Lung (tissue), 12 donors: ENCODE data around the gene TBC1D4. TPM values are rescaled to one million over a fixed set of nuclear protein-coding genes. Genes with fewer than 3 reads are reported as not detected.

Experiments
- ATAC-seq: fragments of 200-7000 bp; cut with Tn5 transposase; one replicate; pipeline ENCODE4 v1.9.1; 2020; ENCODE audit warnings: moderate number of reproducible peaks; ENCODE audit not compliant: insufficient read depth, low FRiP score
- DNase-seq, 3 donors: peaks; one replicate each; pipeline ENCODE4 v3.0.0-alpha.2; 2013 to 2017
- H3K27ac ChIP-seq, 2 donors: one replicate each; pipeline ENCODE4 v1.5.1; 2013; ENCODE audit warnings: mild to moderate bottlenecking in 2 of 2, moderate library complexity in 2 of 2, control low read depth in 1 of 2, inconsistent platforms in 1 of 2, low read depth in 1 of 2, low read length in 1 of 2
- H3K27me3 ChIP-seq, 3 donors: one replicate each; pipeline ENCODE4 v1.5.1; 2013; ENCODE audit warnings: low read length in 2 of 3; ENCODE audit not compliant: control insufficient read depth in 3 of 3, insufficient read depth in 3 of 3
- H3K36me3 ChIP-seq, 4 donors: one replicate each; pipeline ENCODE4 v1.5.1; 2013; ENCODE audit warnings: low read length in 4 of 4, mild to moderate bottlenecking in 1 of 4, moderate library complexity in 1 of 4; ENCODE audit not compliant: control insufficient read depth in 4 of 4, insufficient read depth in 4 of 4
- H3K4me1 ChIP-seq, 5 donors: one replicate each; pipeline ENCODE4 v1.5.1; 2013; ENCODE audit warnings: low read length in 5 of 5, mild to moderate bottlenecking in 2 of 5, moderate library complexity in 1 of 5; ENCODE audit not compliant: control insufficient read depth in 5 of 5, insufficient read depth in 5 of 5
- H3K4me3 ChIP-seq: one replicate; pipeline ENCODE4 v1.5.1; 2013; ENCODE audit warnings: mild to moderate bottlenecking, control low read depth, moderate library complexity
- H3K9ac ChIP-seq, 2 donors: one replicate each; pipeline ENCODE4 v1.5.1; 2013; ENCODE audit warnings: low read length in 2 of 2, control low read depth in 1 of 2; ENCODE audit not compliant: insufficient read depth in 1 of 2
- H3K9me3 ChIP-seq, 4 donors: one replicate each; pipeline ENCODE4 v1.5.1; 2013; ENCODE audit warnings: low read length in 3 of 4, mild to moderate bottlenecking in 1 of 4, moderate library complexity in 1 of 4; ENCODE audit not compliant: control insufficient read depth in 4 of 4, insufficient read depth in 3 of 4
- WGBS, 2 donors: extraction: QIAGEN DNeasy Blood & Tissue Kit; methylation state at CpG; one replicate each; pipeline ENCODE4 v1.1.7; 2013; 5-methylcytosine and 5-hydroxymethylcytosine counted together
- polyA plus RNA-seq, 2 donors: library from polyadenylated mRNA; stranded (reverse); fragments of 200-250 nt; gene quantifications; one replicate each; pipeline ENCODE4 v1.2.1, GENCODE V29; 2013
- total RNA-seq, 2 donors: library from RNA; depleted of rRNA in 1 of 2; stranded (reverse); fragments of >200 nt in 1 of 2; gene quantifications; one replicate each; pipeline ENCODE4 v1.2.1, GENCODE V29; 2014 to 2021
- TF ChIP-seq, protein P1 (sequence below): IDR thresholded peaks from 2 replicates; pipeline ENCODE4 v1.5.1; 2012; ENCODE audit warnings: mild to moderate bottlenecking; ENCODE audit errors: control extremely low read depth, extremely low read depth
- donor health status: control.
- donor health status: control.
- donor health status: Bipolar disorder and iron deficiency.
- donor health status: healthy.
- donor health status: DM: yes; HTN: yes; CAD: no.

Gene TBC1D4
- total and polyA plus RNA-seq, 4 donors = 4.3 to 26.4 (median 14.0) TPM

DNA sequence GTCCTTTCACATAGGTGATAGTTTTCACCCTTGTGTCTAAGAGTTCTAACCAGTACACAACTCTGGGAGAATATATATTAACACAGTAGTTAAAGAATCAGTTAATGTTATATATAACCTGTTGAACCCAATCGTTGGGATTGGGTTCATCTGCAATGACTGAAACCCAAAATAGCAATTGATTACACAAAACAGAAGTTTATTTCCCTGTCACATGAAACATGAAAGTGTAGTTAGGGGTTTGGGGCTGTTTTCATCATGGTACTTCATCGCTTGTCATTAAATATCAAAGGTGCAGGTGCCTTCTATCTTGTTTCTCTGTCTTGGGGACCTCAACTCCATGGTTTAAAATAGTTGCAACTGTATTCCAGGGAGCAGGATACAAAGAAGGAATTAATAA, 106.6 kb downstream of the TBC1D4 start:
- no peak overlapping the region for H3K4me3 ChIP-seq
- WGBS, 2 donors = 88% methylated on average over 2 of the region's 2 CpGs
- peaks cover 0 to 2% (median 0%) of the 10 kb centered on the region in 4 donors for H3K36me3 ChIP-seq
- no peaks in the 10 kb centered on the region for H3K9me3 ChIP-seq
- no peak overlapping the region for H3K27ac ChIP-seq
- H3K27me3 ChIP-seq = no peaks in the 10 kb centered on the region
- no peak for DNase-seq
- ATAC-seq = no peak
- peaks cover 0 to 20% (median 3%) of the 10 kb centered on the region in 5 donors for H3K4me1 ChIP-seq
- TF ChIP-seq, protein P1, sequence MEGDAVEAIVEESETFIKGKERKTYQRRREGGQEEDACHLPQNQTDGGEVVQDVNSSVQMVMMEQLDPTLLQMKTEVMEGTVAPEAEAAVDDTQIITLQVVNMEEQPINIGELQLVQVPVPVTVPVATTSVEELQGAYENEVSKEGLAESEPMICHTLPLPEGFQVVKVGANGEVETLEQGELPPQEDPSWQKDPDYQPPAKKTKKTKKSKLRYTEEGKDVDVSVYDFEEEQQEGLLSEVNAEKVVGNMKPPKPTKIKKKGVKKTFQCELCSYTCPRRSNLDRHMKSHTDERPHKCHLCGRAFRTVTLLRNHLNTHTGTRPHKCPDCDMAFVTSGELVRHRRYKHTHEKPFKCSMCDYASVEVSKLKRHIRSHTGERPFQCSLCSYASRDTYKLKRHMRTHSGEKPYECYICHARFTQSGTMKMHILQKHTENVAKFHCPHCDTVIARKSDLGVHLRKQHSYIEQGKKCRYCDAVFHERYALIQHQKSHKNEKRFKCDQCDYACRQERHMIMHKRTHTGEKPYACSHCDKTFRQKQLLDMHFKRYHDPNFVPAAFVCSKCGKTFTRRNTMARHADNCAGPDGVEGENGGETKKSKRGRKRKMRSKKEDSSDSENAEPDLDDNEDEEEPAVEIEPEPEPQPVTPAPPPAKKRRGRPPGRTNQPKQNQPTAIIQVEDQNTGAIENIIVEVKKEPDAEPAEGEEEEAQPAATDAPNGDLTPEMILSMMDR = no peak
- no peak overlapping the region for H3K9ac ChIP-seq

DNA sequence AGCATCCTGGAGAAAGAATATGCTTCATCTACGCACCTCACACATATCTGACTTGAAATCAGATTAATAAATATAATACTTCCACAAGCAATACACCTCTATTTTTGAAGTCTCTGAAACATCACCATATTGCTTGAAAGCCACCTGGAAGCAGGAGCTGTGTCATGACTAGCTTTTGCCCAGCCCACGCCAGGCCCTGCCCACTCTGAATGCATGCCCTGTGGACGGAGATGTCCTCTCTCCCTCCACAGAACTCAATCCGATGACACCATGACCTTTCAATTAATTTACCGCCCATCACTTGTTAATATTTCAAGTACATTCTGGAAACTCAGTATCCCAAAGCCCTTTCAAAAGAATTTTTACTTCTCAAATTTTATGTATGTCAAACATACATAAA, 108.0 kb downstream of the TBC1D4 start:
- Histone ChIP-seq H3K4me1 (peaks cover 0 to 20% (median 3%) of the 10 kb centered on the region in 5 donors), H3K4me3 (no peak overlapping the region), H3K9ac (no peak overlapping the region), H3K27ac (peak overlapping the region in 1 of 2 donors; percentile 78), H3K36me3 (peaks cover 0 to 2% (median 0%) of the 10 kb centered on the region in 4 donors), H3K27me3 (no peaks in the 10 kb centered on the region), H3K9me3 (no peaks in the 10 kb centered on the region)
- TF ChIP-seq, protein P1 = no peak
- DNase-seq (no peak), ATAC-seq (no peak)
- WGBS, 2 donors = 85 to 92% methylated on average over 5 of the region's 5 CpGs

DNA sequence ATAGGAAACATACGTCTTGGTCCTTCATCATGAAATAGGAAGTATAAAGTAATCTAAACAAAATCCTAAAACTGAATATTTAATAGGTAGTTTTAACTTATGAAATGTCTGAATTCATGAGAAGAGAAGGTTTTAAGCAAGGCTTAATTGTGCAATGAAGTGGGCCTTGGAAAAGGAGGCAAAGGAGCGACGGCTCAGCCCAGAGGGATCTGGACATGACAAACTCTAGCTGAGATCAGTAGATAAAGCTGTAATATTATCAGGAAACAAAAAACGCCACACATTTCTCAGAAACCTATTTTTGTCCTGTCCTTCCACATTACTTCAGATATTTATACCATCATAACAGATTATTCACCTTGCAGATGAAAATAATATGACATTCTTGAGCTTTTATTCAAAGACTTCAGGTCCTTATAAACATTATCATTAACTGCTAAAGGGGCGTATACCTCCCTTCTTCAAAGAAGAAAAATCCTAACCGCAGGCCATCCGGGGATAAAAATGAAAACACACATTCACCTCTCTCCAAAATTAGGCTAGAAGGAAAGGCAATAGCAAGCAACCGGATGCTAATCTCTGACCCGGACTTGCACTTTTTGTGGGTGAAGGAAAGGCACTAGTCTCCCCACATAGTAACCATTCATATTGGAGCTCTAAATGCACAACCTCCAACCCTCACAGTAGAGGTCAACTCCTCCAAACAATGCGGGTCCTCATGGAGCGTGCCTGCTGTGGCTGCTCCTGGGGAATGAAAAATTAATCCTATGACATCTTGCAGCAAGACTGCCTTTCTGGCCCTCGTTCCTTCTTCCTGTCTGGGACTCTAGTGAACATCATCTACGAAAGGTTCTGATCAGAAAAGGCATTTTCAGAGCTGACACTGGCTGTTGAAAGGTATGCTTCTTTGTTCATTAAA, 108.8 kb downstream of the TBC1D4 start:
- TF ChIP-seq, protein P1 = no peak
- Histone ChIP-seq H3K27ac (peak overlapping the region; percentile 19 to 78), H3K4me1 (peaks cover 0 to 23% (median 4%) of the 10 kb centered on the region in 5 donors), H3K9ac (no peak overlapping the region), H3K4me3 (no peak overlapping the region), H3K27me3 (no peaks in the 10 kb centered on the region), H3K36me3 (peaks cover 0 to 2% (median 0%) of the 10 kb centered on the region in 4 donors), H3K9me3 (no peaks in the 10 kb centered on the region)
- DNase-seq (no peak), ATAC-seq (no peak)
- 61 to 69% methylated on average over 13 of the region's 13 CpGs for WGBS, 2 donors
